Natural killer cell (primary cell): ENCODE results near the gene PPP1R13L. TPM values are rescaled to one million over a fixed set of nuclear protein-coding genes. Genes with fewer than 3 reads are reported as not detected.
A peak's percentile ranks its signal among the peaks of the same experiment; 100 is the strongest.
"Not testable (repeated sequence)": the region's sequence is repeated elsewhere in the genome, so short reads cannot be mapped to it uniquely, and the experiment has no call there.

ENCODE experiments used
- ATAC-seq, 3 donors: fragments of 150-1000 bp in 2 of 3; fragments of 200-7000 bp in 1 of 3; cut with Tn5 transposase; 1 replicate in 1 of 3; 2 replicates in 2 of 3; pipeline ENCODE4 v1.10.0; 2021; ENCODE audit warnings: mild to moderate bottlenecking in 2 of 3, moderate library complexity in 2 of 3
- DNase-seq, 2 donors: peaks; one replicate each; pipeline versions ENCODE4 v3.0.0 to v3.0.0-alpha.2; 2013 to 2021; ENCODE audit warnings: mixed read lengths in 1 of 2
- H3K27ac ChIP-seq: one replicate; pipeline ENCODE4 v1.5.1; 2013; ENCODE audit warnings: mild to moderate bottlenecking, low read length
- H3K27me3 ChIP-seq: one replicate; pipeline ENCODE4 v1.6.1; 2013; ENCODE audit warnings: low read length; ENCODE audit not compliant: control insufficient read depth, insufficient read depth
- H3K36me3 ChIP-seq: one replicate; pipeline ENCODE4 v1.6.1; 2013; ENCODE audit warnings: low read length; ENCODE audit not compliant: control insufficient read depth, insufficient read depth
- H3K4me1 ChIP-seq: one replicate; pipeline ENCODE4 v1.6.1; 2013; ENCODE audit warnings: low read length; ENCODE audit not compliant: control insufficient read depth, insufficient read depth
- H3K4me3 ChIP-seq: one replicate; pipeline ENCODE4 v1.5.1; 2013; ENCODE audit warnings: low read length
- H3K9me3 ChIP-seq: one replicate; pipeline ENCODE4 v1.6.1; 2013; ENCODE audit warnings: low read length; ENCODE audit not compliant: control insufficient read depth, insufficient read depth
- H3K27ac Mint-ChIP-seq, 2 donors: one replicate each; pipeline ENCODE4 v1.8.0; 2022; ENCODE audit warnings: mild to moderate bottlenecking in 2 of 2, mixed read lengths in 2 of 2, moderate library complexity in 1 of 2
- H3K27me3 Mint-ChIP-seq, 2 donors: one replicate each; pipeline ENCODE4 v1.8.0; 2022; ENCODE audit warnings: low read depth in 2 of 2, mixed read lengths in 2 of 2
- H3K36me3 Mint-ChIP-seq: one replicate; pipeline ENCODE4 v1.8.0; 2022; ENCODE audit warnings: mixed read lengths
- H3K4me1 Mint-ChIP-seq, 2 donors: one replicate each; pipeline ENCODE4 v1.8.0; 2022; ENCODE audit warnings: mixed read lengths in 2 of 2
- H3K4me3 Mint-ChIP-seq: one replicate; pipeline ENCODE4 v1.8.0; 2022; ENCODE audit warnings: mild to moderate bottlenecking, moderate library complexity, mixed read lengths
- H3K9me3 Mint-ChIP-seq, 2 donors: one replicate each; pipeline ENCODE4 v1.8.0; 2022; ENCODE audit warnings: mixed read lengths in 2 of 2
- WGBS: methylation state at CpG from one replicate; pipeline ENCODE4 v1.1.7; 2013; ENCODE audit warnings: missing lambda C conversion rate; ENCODE audit not compliant: insufficient coverage; 5-methylcytosine and 5-hydroxymethylcytosine counted together
- intact Hi-C: fragments of 100-400 bp; cut with micrococcal nuclease; formaldehyde crosslinking; loops from one replicate; pipeline ENCODE4 v1.14.2; 2022
- total RNA-seq, 4 donors: library from RNA; stranded (reverse); fragments of 120-200 nt in 1 of 4; gene quantifications; one replicate each; pipeline versions ENCODE4 v1.2.3 to v1.2.4, GENCODE V29; 2013 to 2022
- TF ChIP-seq, protein P1 (sequence below): fragments of 200-600 bp; IDR thresholded peaks from one replicate; pipeline ENCODE4 v1.8.0; 2022; ENCODE audit warnings: antibody characterized with exemption

Gene PPP1R13L
- total RNA-seq, 3 donors from 2014 or later (not counting 1 experiment from before 2014, with no cell fraction given): 5.6 to 7.4 (median 5.9) TPM

DNA sequence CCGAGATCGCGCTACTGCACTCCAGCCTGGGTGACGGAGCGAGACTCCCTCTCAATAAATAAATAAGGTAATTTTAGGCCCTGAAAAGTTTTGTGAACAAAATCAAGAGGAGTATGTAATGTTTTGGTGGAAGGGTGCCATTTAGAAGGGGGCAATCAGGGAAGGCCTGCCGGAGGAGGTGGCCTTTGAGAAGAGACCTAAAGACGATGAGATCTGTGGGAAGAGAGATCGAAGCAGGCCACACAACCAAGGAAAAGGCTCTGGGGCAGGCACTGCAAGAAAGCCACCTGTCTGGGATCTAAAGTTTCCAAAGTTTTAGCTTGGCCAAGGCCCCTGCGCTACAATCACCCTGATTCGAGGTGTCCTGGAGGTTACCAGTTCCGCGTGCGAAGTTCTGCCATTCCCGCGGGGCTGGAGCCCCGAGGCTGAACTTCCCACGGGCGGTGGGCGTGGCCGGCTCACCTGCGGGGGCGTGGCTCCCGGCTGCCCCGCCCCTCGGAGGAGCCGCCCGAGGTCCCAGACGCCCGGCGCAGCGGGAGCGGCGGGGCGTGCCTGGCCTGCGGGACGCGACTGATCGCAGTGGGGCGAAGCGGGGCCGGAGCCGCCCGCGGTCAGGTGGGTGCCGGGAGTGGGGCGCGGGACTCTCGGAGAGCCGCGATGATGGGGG lies 64.5 kb downstream of the PPP1R13L start, which contains the start of gene KLC3:
TSS of gene KLC3 (plus strand) at position 519 of the 667 bp plus-strand sequence. CDS start 4,792 bp downstream, outside the sequence.
- intact Hi-C loops: no loop called here
- 10% methylated on average over 47 of the region's 50 CpGs for WGBS
- TF ChIP-seq, protein P1, sequence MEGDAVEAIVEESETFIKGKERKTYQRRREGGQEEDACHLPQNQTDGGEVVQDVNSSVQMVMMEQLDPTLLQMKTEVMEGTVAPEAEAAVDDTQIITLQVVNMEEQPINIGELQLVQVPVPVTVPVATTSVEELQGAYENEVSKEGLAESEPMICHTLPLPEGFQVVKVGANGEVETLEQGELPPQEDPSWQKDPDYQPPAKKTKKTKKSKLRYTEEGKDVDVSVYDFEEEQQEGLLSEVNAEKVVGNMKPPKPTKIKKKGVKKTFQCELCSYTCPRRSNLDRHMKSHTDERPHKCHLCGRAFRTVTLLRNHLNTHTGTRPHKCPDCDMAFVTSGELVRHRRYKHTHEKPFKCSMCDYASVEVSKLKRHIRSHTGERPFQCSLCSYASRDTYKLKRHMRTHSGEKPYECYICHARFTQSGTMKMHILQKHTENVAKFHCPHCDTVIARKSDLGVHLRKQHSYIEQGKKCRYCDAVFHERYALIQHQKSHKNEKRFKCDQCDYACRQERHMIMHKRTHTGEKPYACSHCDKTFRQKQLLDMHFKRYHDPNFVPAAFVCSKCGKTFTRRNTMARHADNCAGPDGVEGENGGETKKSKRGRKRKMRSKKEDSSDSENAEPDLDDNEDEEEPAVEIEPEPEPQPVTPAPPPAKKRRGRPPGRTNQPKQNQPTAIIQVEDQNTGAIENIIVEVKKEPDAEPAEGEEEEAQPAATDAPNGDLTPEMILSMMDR: no peak
- peaks cover 8 to 18% of the 10 kb centered on the region in 2 donors for H3K27me3 Mint-ChIP-seq
- H3K9me3 Mint-ChIP-seq: no peaks in the 10 kb centered on the region
- ATAC-seq: peak in 1 of 3 donors; percentile 23
- Histone ChIP-seq H3K4me3 (no peak within 1 kb of the TSS), H3K27ac (no peak within 1 kb of the TSS), H3K4me1 (peaks cover 10% of the 10 kb centered on the region), H3K9me3 (no peaks in the 10 kb centered on the region), H3K36me3 (no peaks in the 10 kb centered on the region), H3K27me3 (peaks cover 9% of the 10 kb centered on the region)
- H3K4me1 Mint-ChIP-seq: peaks cover 10 to 12% of the 10 kb centered on the region in 2 donors
- H3K4me3 Mint-ChIP-seq: peak within 1 kb of the TSS; percentile 77
- H3K27ac Mint-ChIP-seq: no peak within 1 kb of the TSS
- DNase-seq: peak in 1 of 2 donors; percentile 66
- no peaks in the 10 kb centered on the region for H3K36me3 Mint-ChIP-seq

DNA sequence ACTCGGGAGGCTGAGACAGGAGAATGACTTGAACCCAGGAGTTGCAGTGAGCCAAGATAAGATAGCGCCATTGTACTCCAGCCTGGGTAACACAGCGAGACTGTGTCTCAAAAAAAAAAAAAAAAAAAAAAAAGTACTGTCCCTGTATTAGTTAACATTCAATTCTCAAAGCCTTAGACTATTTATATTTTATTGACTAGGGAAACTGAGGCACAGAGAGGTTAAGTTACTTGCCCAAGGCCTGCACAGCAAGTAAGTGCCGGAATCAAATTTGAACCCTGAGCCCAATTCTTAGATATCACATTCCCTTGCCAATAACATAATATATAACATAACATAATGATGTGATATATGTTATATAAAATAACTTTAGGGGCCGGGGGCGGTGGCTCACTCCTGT lies 65.2 kb downstream of the PPP1R13L start:
- TF ChIP-seq, protein P1: no peak
- H3K4me3 Mint-ChIP-seq: peak overlapping the region; percentile 77

DNA sequence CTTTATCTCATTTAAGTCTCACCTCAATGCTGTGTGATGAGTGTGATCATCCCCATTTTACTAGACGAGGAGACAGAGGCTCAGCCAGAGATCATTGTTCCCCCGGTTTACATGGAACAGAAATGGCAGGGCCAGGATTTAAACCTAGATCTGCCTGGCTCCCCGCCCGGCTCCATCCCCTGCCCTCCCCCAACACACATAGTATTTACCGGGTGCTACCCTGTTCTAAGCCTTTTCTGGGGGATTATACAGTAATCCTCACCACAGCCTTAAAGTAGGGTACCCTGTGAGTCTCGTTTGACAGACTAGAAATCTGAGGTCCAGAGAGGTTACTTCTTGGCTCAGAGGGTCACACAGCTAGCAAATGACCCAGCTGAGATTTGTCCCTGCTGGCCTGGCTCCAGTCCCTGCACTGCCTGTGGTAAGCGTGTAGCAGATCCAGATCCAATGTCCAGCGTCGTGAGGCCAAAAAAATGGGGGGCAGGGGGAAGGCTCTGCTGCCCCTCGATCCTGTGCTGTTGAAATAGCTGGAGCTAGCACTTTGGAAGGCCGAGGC lies 68.1 kb downstream of the PPP1R13L start:
- TF ChIP-seq, protein P1: no peak
- WGBS: 77% methylated on average over 10 of the region's 11 CpGs
- Mint-ChIP-seq H3K27ac (no peak overlapping the region), H3K36me3 (no peaks in the 10 kb centered on the region), H3K27me3 (peaks cover 8 to 12% of the 10 kb centered on the region in 2 donors), H3K9me3 (no peaks in the 10 kb centered on the region), H3K4me1 (peaks cover 10 to 12% of the 10 kb centered on the region in 2 donors), H3K4me3 (no peak overlapping the region)
- Histone ChIP-seq H3K27me3 (peaks cover 9% of the 10 kb centered on the region), H3K27ac (no peak overlapping the region), H3K36me3 (no peaks in the 10 kb centered on the region), H3K4me1 (peaks cover 10% of the 10 kb centered on the region), H3K9me3 (no peaks in the 10 kb centered on the region), H3K4me3 (no peak overlapping the region)
- intact Hi-C loops: loop anchor here (5.0 kb wide), 3 partner anchors 434 to 554 kb away; no protein-coding TSS in a partner anchor
- ATAC-seq (no peak), DNase-seq (no peak)

More for the DNA sequence above, 65.2 kb downstream of the PPP1R13L start:
- Mint-ChIP-seq H3K9me3 (no peaks in the 10 kb centered on the region), H3K36me3 (no peaks in the 10 kb centered on the region), H3K27me3 (peaks cover 8 to 15% of the 10 kb centered on the region in 2 donors), H3K27ac (no peak overlapping the region), H3K4me1 (peaks cover 10 to 12% of the 10 kb centered on the region in 2 donors)
- Histone ChIP-seq H3K9me3 (no peaks in the 10 kb centered on the region), H3K27me3 (peaks cover 9% of the 10 kb centered on the region), H3K4me3 (no peak overlapping the region), H3K27ac (no peak overlapping the region), H3K4me1 (peaks cover 10% of the 10 kb centered on the region), H3K36me3 (no peaks in the 10 kb centered on the region)
- no peak for DNase-seq
- ATAC-seq: no peak
- intact Hi-C loops: loop anchor here (5.0 kb wide), 3 partner anchors 437 to 557 kb away; no protein-coding TSS in a partner anchor
- WGBS: 91% methylated on average over 3 of the region's 6 CpGs

DNA sequence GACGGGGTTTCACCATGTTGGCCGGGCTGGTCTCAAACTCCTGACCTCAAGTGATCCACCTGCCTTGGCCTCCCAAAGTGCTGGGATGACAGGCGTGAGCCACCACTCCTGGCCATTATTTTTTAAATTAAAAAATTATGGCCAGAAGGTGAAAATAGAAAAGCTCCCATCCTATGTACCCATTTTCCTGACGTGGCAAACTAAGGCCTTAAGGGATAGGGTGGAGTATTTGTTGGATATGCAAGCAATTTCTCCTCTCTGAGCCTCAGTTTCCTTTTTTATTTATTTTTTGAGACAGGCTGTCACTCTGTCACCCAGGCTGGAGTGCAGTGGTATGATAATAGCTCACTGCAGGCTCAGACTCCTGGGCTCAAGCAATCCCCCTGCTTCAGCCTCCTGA lies 70.0 kb downstream of the PPP1R13L start:
- not testable (repeated sequence) for H3K4me3 Mint-ChIP-seq, ATAC-seq
- intact Hi-C loops: loop anchor here (5.0 kb wide), 3 partner anchors 433 to 553 kb away; no protein-coding TSS in a partner anchor

More for the DNA sequence above, 70.0 kb downstream of the PPP1R13L start:
- not testable (repeated sequence) for H3K4me1 Mint-ChIP-seq, H3K4me1 ChIP-seq, H3K9me3 ChIP-seq, H3K4me3 ChIP-seq, H3K27ac Mint-ChIP-seq, H3K27me3 ChIP-seq, H3K36me3 Mint-ChIP-seq, H3K9me3 Mint-ChIP-seq, H3K36me3 ChIP-seq, DNase-seq, H3K27ac ChIP-seq
- 98% methylated on average over 3 of the region's 4 CpGs for WGBS
- peaks cover 1 to 11% of the 10 kb centered on the region in 2 donors for H3K27me3 Mint-ChIP-seq
